Lower leg skin (tissue), 4 donors: Measurements from ENCODE around the gene ADGRA1. TPM values are rescaled to one million over a fixed set of nuclear protein-coding genes. Genes with fewer than 3 reads are reported as not detected.

Source experiments
- DNase-seq, 2 donors: peaks; one replicate each; pipeline ENCODE4 v3.0.0-alpha.2; 2019; ENCODE audit warnings: low spot score in 2 of 2
- H3K4me3 ChIP-seq: fragments of 200-600 bp; sonication (generic); 2 replicates; pipeline ENCODE4 v1.5.1; 2017; ENCODE audit warnings: mild to moderate bottlenecking, low read depth; ENCODE audit not compliant: poor library complexity, severe bottlenecking
- POLR2A ChIP-seq, 2 donors: fragments of 450-650 bp; IDR thresholded peaks; one replicate each; pipeline ENCODE4 v1.6.1; 2016 to 2017; ENCODE audit warnings: antibody characterized with exemption in 2 of 2, mild to moderate bottlenecking in 1 of 2, moderate library complexity in 1 of 2
- WGBS, 2 donors: methylation state at CpG; one replicate each; pipeline ENCODE4 v1.1.5; 2018; 5-methylcytosine and 5-hydroxymethylcytosine counted together
- intact Hi-C: fragments of 100-400 bp; cut with DNase I; formaldehyde crosslinking; loops from one replicate; pipeline ENCODE4 v1.15.0; 2023; ENCODE audit warnings: low total_unique reads
- total RNA-seq, 4 donors: library from RNA; depleted of rRNA; stranded (reverse); fragments of >200 nt; gene quantifications; one replicate each; pipeline ENCODE4 v1.1.0, GENCODE V29; 2016
- TF ChIP-seq, protein P1 (sequence below), 3 donors: fragments of 450-650 bp; IDR thresholded peaks; one replicate each; pipeline ENCODE4 v1.5.1; 2016; ENCODE audit warnings: antibody characterized with exemption in 3 of 3, mild to moderate bottlenecking in 3 of 3, moderate library complexity in 2 of 3

Gene ADGRA1
- total RNA-seq, 4 donors from 2014 or later, result not detected

DNA sequence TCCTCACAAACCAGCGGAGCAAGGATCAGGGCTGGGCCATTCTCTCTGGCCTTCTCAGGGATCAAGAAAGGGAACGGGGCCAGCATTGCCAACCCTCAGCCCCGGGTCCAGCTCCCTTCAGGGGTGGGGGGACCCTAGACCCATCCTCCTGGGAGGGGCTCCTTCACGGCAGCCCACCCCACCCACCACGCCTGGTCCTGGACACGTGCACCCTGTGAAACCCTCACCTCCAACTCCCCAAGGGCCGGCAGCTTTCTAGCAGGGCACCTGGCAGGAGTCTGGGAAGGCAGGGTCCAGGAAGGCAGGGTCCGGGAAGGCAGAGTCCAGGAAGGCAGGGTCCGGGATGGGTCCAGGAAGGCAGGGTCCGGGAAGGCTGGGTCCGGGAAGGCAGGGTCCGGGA, 46.6 kb upstream of the ADGRA1 start:
- no peak overlapping the region for H3K4me3 ChIP-seq
- TF ChIP-seq, protein P1, sequence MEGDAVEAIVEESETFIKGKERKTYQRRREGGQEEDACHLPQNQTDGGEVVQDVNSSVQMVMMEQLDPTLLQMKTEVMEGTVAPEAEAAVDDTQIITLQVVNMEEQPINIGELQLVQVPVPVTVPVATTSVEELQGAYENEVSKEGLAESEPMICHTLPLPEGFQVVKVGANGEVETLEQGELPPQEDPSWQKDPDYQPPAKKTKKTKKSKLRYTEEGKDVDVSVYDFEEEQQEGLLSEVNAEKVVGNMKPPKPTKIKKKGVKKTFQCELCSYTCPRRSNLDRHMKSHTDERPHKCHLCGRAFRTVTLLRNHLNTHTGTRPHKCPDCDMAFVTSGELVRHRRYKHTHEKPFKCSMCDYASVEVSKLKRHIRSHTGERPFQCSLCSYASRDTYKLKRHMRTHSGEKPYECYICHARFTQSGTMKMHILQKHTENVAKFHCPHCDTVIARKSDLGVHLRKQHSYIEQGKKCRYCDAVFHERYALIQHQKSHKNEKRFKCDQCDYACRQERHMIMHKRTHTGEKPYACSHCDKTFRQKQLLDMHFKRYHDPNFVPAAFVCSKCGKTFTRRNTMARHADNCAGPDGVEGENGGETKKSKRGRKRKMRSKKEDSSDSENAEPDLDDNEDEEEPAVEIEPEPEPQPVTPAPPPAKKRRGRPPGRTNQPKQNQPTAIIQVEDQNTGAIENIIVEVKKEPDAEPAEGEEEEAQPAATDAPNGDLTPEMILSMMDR (IDR thresholded peaks at IDR 0.05), result no peak
- TF ChIP-seq POLR2A (IDR thresholded peaks at IDR 0.05), result no peak
- intact Hi-C loops, result no loop called here
- WGBS, 2 donors, result 67 to 72% methylated on average over 11 to 12 of the region's 12 CpGs
- no peak for DNase-seq

GRCh38 chr10:133042061-133042460, 45.7 kb upstream of the ADGRA1 start:
- intact Hi-C loops, result no loop called here
- 85 to 87% methylated on average over 15 to 17 of the region's 17 CpGs for WGBS, 2 donors
- no peak for DNase-seq
- no peak overlapping the region for H3K4me3 ChIP-seq
- TF ChIP-seq, protein P1 (IDR thresholded peaks at IDR 0.05), result no peak
- no peak for TF ChIP-seq POLR2A (IDR thresholded peaks at IDR 0.05)

- 64 to 77% methylated on average over 15 to 18 of the region's 18 CpGs for WGBS, 2 donors
- no peak for DNase-seq
- intact Hi-C loops, result no loop called here
- TF ChIP-seq POLR2A (IDR thresholded peaks at IDR 0.05), result no peak
- TF ChIP-seq, protein P1 (IDR thresholded peaks at IDR 0.05), result no peak
- H3K4me3 ChIP-seq, result no peak overlapping the region
Observed at GRCh38 chr10:133042816-133043215, 44.9 kb upstream of the ADGRA1 start.

GRCh38 chr10:133043541-133044225, 44.0 kb upstream of the ADGRA1 start:
- no peak for TF ChIP-seq POLR2A (IDR thresholded peaks at IDR 0.05)
- TF ChIP-seq, protein P1 (IDR thresholded peaks at IDR 0.05), result no peak
- H3K4me3 ChIP-seq, result no peak overlapping the region
- WGBS, 2 donors, result 79 to 80% methylated on average over 16 to 18 of the region's 18 CpGs
- DNase-seq, result no peak
- intact Hi-C loops, result no loop called here

- TF ChIP-seq, protein P1 (IDR thresholded peaks at IDR 0.05), result no peak
- no peak for TF ChIP-seq POLR2A (IDR thresholded peaks at IDR 0.05)
- no peak for DNase-seq
- H3K4me3 ChIP-seq, result no peak overlapping the region
- WGBS, 2 donors, result 39 to 58% methylated on average over 19 of the region's 19 CpGs
- intact Hi-C loops, result no loop called here
Observed at GRCh38 chr10:133044401-133044811, 43.3 kb upstream of the ADGRA1 start.
